IMR-90 (cell line): ENCODE measurements around the gene KIAA0513. TPM values are rescaled to one million over a fixed set of nuclear protein-coding genes. Genes with fewer than 3 reads are reported as not detected.

Experiments used
- ATAC-seq: fragments of 200-7000 bp; cut with Tn5 transposase; 2 replicates; pipeline ENCODE4 v1.9.1; 2020; ENCODE audit warnings: low read depth, mild to moderate bottlenecking, moderate library complexity
- BruUV-seq: library from RNA; stranded (reverse); fragments of 400-500 nt; replicated peaks from 2 replicates; lab custom pipeline; 2021; lab: Mats Ljungman, UMichigan
- CTCF ChIA-PET: fragments of 300-600 bp; formaldehyde crosslinking; extraction: SDS; loops from one replicate; lab custom pipeline; 2021; ENCODE audit warnings: antibody characterized with exemption; lab: Yijun Ruan, JAX
- POLR2A ChIA-PET: fragments of 300-600 bp; sonication (Branson Sonifier 250); formaldehyde crosslinking; loops from one replicate; lab custom pipeline; 2022; ENCODE audit warnings: antibody characterized with exemption; ENCODE audit not compliant: unreplicated experiment; lab: Charles Lee
- DNase-seq: peaks from one replicate; pipeline ENCODE4 v3.0.0; 2013
- H2AFZ ChIP-seq: replicated peaks from 2 replicates; pipeline ENCODE3; 2013; ENCODE audit warnings: low read length, mild to moderate bottlenecking; ENCODE audit not compliant: poor library complexity
- H2AK5ac ChIP-seq: 2 replicates; pipeline ENCODE4 v1.6.1; 2013; ENCODE audit warnings: low read depth, low read length, inconsistent platforms
- H2AK9ac ChIP-seq: replicated peaks from 2 replicates; pipeline ENCODE3; 2013; ENCODE audit warnings: mild to moderate bottlenecking, low read depth, low read length, moderate library complexity; ENCODE audit not compliant: poor library complexity
- H2BK120ac ChIP-seq: 2 replicates; pipeline ENCODE4 v1.6.1; 2013; ENCODE audit warnings: low read depth, low read length, inconsistent platforms
- H2BK15ac ChIP-seq: 3 replicates; pipeline ENCODE4 v1.6.1; 2013; ENCODE audit warnings: low read depth, low read length, inconsistent platforms
- H2BK20ac ChIP-seq: 2 replicates; pipeline ENCODE4 v1.6.1; 2013; ENCODE audit warnings: low read depth, mild to moderate bottlenecking, inconsistent platforms, low read length, moderate library complexity
- H2BK5ac ChIP-seq: 2 replicates; pipeline ENCODE4 v1.6.1; 2013; ENCODE audit warnings: mild to moderate bottlenecking, low read depth, low read length, inconsistent platforms; ENCODE audit not compliant: poor library complexity, severe bottlenecking
- H3K14ac ChIP-seq: replicated peaks from 2 replicates; pipeline ENCODE4 v1.6.1; 2013; ENCODE audit warnings: low read depth, low read length, inconsistent platforms
- H3K18ac ChIP-seq: 2 replicates; pipeline ENCODE4 v1.6.1; 2013; ENCODE audit warnings: low read depth, low read length, control low read depth
- H3K23ac ChIP-seq: 2 replicates; pipeline ENCODE4 v1.6.1; 2013; ENCODE audit warnings: low read depth, low read length, inconsistent platforms
- H3K27ac ChIP-seq: 2 replicates; pipeline ENCODE4 v1.5.1; 2013; ENCODE audit warnings: mild to moderate bottlenecking, control low read depth, low read length; ENCODE audit not compliant: insufficient read depth
- H3K27me3 ChIP-seq: 2 replicates; pipeline ENCODE4 v1.6.1; 2013; ENCODE audit warnings: low read length; ENCODE audit not compliant: control insufficient read depth, insufficient read depth
- H3K36me3 ChIP-seq: 2 replicates; pipeline ENCODE4 v1.6.1; 2013; ENCODE audit warnings: low read length, mixed read lengths; ENCODE audit not compliant: control insufficient read depth, insufficient read depth
- H3K4ac ChIP-seq: 2 replicates; pipeline ENCODE4 v1.6.1; 2013; ENCODE audit warnings: low read depth, low read length, inconsistent platforms
- H3K4me1 ChIP-seq: 2 replicates; pipeline ENCODE4 v1.6.1; 2013; ENCODE audit warnings: low read length, mixed read lengths; ENCODE audit not compliant: control insufficient read depth, insufficient read depth
- H3K4me2 ChIP-seq: 2 replicates; pipeline ENCODE4 v1.6.1; 2013; ENCODE audit warnings: low read depth, mild to moderate bottlenecking, control low read depth, low read length, moderate library complexity
- H3K4me3 ChIP-seq: 2 replicates; pipeline ENCODE4 v1.5.1; 2013; ENCODE audit warnings: low read depth, mild to moderate bottlenecking, control low read depth, low read length, moderate library complexity; ENCODE audit not compliant: insufficient read depth
- H3K56ac ChIP-seq: 2 replicates; pipeline ENCODE4 v1.6.1; 2013; ENCODE audit warnings: low read length, inconsistent platforms; ENCODE audit not compliant: insufficient read depth; ENCODE audit errors: extremely low read depth
- H3K79me1 ChIP-seq, 2 experiments: 2 replicates each; pipeline ENCODE4 v1.6.1; 2013; ENCODE audit warnings: low read length in 2 of 2, inconsistent platforms in 1 of 2, low read depth in 1 of 2
- H3K9ac ChIP-seq: 2 replicates; pipeline ENCODE4 v1.6.1; 2013; ENCODE audit warnings: low read depth, low read length, control low read depth
- H3K9me1 ChIP-seq: 2 replicates; pipeline ENCODE4 v1.6.1; 2013; ENCODE audit warnings: low read length, inconsistent platforms; ENCODE audit not compliant: insufficient read depth
- H3K9me3 ChIP-seq: 2 replicates; pipeline ENCODE4 v1.6.1; 2013; ENCODE audit warnings: low read length; ENCODE audit not compliant: control insufficient read depth, insufficient read depth
- H4K20me1 ChIP-seq: 2 replicates; pipeline ENCODE4 v1.6.1; 2013; ENCODE audit warnings: low read length, inconsistent platforms; ENCODE audit not compliant: insufficient read depth
- H4K5ac ChIP-seq: 2 replicates; pipeline ENCODE4 v1.6.1; 2013; ENCODE audit warnings: mild to moderate bottlenecking, low read depth, low read length, control low read depth
- H4K8ac ChIP-seq, 2 experiments: 2 replicates each; pipeline ENCODE4 v1.6.1; 2013; ENCODE audit warnings: low read depth in 2 of 2, low read length in 2 of 2, control low read depth in 1 of 2, inconsistent platforms in 1 of 2
- H4K91ac ChIP-seq: 2 replicates; pipeline ENCODE4 v1.6.1; 2013; ENCODE audit warnings: low read depth, low read length, inconsistent platforms; ENCODE audit not compliant: insufficient read depth
- MAZ ChIP-seq: IDR thresholded peaks from 2 replicates; pipeline ENCODE4 v1.6.1; 2012; ENCODE audit warnings: low read depth, mild to moderate bottlenecking, low read length, improper control_type of control experiment, moderate library complexity, borderline replicate concordance
- MXI1 ChIP-seq: IDR thresholded peaks from 2 replicates; pipeline ENCODE4 v1.6.1; 2012; ENCODE audit warnings: low read depth, mild to moderate bottlenecking, low read length, moderate library complexity, borderline replicate concordance
- POLR2A ChIP-seq: IDR thresholded peaks from 2 replicates; pipeline ENCODE4 v1.6.1; 2012; ENCODE audit warnings: mild to moderate bottlenecking, low read depth, low read length
- RAD21 ChIP-seq: IDR thresholded peaks from 2 replicates; pipeline ENCODE4 v1.6.1; 2012; ENCODE audit warnings: low read length, improper control_type of control experiment
- RFX5 ChIP-seq: IDR thresholded peaks from 2 replicates; pipeline ENCODE4 v1.8.0; 2012; ENCODE audit warnings: low read depth, mild to moderate bottlenecking, low read length, moderate library complexity
- WGBS, 2 experiments: methylation state at CpG; one replicate each; pipeline versions ENCODE4 v1.1.5 to v1.1.7; 2013; ENCODE audit warnings: missing lambda C conversion rate in 2 of 2; ENCODE audit not compliant: insufficient read length in 1 of 2; ENCODE audit errors: extremely low coverage in 2 of 2; 5-methylcytosine and 5-hydroxymethylcytosine counted together
- dilution Hi-C: fragments of 300-500 bp; cut with HindIII; formaldehyde crosslinking; loops from one replicate; pipeline ENCODE4 v1.14.3; 2018; ENCODE audit warnings: low sequenced_read_pairs; ENCODE audit not compliant: unreplicated experiment
- in situ Hi-C: fragments of 300-500 bp; cut with MboI; formaldehyde crosslinking; loops from 3 replicates; pipeline ENCODE4 v1.14.3; 2019; ENCODE audit warnings: low sequenced_read_pairs, inconsistent platforms, mixed read lengths
- intact Hi-C: fragments of 100-400 bp; cut with micrococcal nuclease; formaldehyde crosslinking; loops from 2 replicates; pipeline ENCODE4 v1.10.0; 2022
- polyA plus RNA-seq, 3 experiments: library from polyadenylated mRNA; depleted of rRNA; stranded (reverse); fragments of >200 nt; gene quantifications; 2 replicates each; pipeline ENCODE4 v1.2.3, GENCODE V29; 2012; ENCODE audit warnings: low replicate concordance in 1 of 3
- total RNA-seq: library from RNA; depleted of rRNA; stranded (reverse); fragments of >200 nt; gene quantifications from 2 replicates; pipeline ENCODE4 v1.2.3, GENCODE V29; 2012
- TF ChIP-seq, protein P1 (sequence below): conservative IDR thresholded peaks from 2 replicates; pipeline ENCODE4 v1.5.1; 2012; ENCODE audit warnings: mild to moderate bottlenecking, low read depth, low read length, improper control_type of control experiment

The KIAA0513 gene
- total and polyA plus RNA-seq, 2 of the 4 experiments (the other 2 are of a cell fraction) = 9.5 TPM

GRCh38 chr16:85074225-85074914, 46.8 kb downstream of the KIAA0513 start:
- no peak overlapping the region for H3K4me3 ChIP-seq
- DNase-seq (no peak), ATAC-seq (no peak)
- no peak overlapping the region for H4K91ac ChIP-seq
- CTCF ChIA-PET = no interaction called here
- BruUV-seq = no TSS peak
- POLR2A ChIA-PET = no interaction called here
- no peak overlapping the region for H2BK5ac ChIP-seq
- H4K8ac ChIP-seq = no peak overlapping the region
- dilution Hi-C loops = no loop called here
- no peak overlapping the region for H3K14ac ChIP-seq
- intact Hi-C loops = no loop called here
- H3K56ac ChIP-seq = no peak overlapping the region
- H3K4ac ChIP-seq = no peak overlapping the region
- no peak overlapping the region for H3K4me2 ChIP-seq
- no peak overlapping the region for H3K27ac ChIP-seq
- no peak overlapping the region for H3K23ac ChIP-seq
- H3K9ac ChIP-seq = no peak overlapping the region
- H2AFZ ChIP-seq = no peak overlapping the region
- H2BK15ac ChIP-seq = no peak overlapping the region
- no peaks in the 10 kb centered on the region for H3K79me1 ChIP-seq
- H3K9me1 ChIP-seq = peaks cover 4% of the 10 kb centered on the region
- peaks cover 24% of the 10 kb centered on the region; the same call in 1 of the 2 replicates for H3K36me3 ChIP-seq
- no peak overlapping the region for H3K18ac ChIP-seq
- H4K20me1 ChIP-seq = 0 out of 2 replicates have a peak, but pooled peaks cover 6% of the 10 kb centered on the region
- no peak overlapping the region for H2AK9ac ChIP-seq
- 97% methylated on average over 3 of the region's 6 CpGs; no CpG with 5 or more reads in 1 of the 2 experiments for WGBS, 2 experiments
- no peaks in the 10 kb centered on the region for H3K9me3 ChIP-seq
- no peak overlapping the region for H2BK120ac ChIP-seq
- H2BK20ac ChIP-seq = no peak overlapping the region
- no peak overlapping the region for H2AK5ac ChIP-seq
- H3K4me1 ChIP-seq = peaks cover 9% of the 10 kb centered on the region
- H4K5ac ChIP-seq = no peak overlapping the region
- H3K27me3 ChIP-seq = no peaks in the 10 kb centered on the region
- TF ChIP-seq RFX5 (no peak), MAZ (no peak), POLR2A (no peak), MXI1 (no peak), RAD21 (no peak)
- TF ChIP-seq, protein P1, sequence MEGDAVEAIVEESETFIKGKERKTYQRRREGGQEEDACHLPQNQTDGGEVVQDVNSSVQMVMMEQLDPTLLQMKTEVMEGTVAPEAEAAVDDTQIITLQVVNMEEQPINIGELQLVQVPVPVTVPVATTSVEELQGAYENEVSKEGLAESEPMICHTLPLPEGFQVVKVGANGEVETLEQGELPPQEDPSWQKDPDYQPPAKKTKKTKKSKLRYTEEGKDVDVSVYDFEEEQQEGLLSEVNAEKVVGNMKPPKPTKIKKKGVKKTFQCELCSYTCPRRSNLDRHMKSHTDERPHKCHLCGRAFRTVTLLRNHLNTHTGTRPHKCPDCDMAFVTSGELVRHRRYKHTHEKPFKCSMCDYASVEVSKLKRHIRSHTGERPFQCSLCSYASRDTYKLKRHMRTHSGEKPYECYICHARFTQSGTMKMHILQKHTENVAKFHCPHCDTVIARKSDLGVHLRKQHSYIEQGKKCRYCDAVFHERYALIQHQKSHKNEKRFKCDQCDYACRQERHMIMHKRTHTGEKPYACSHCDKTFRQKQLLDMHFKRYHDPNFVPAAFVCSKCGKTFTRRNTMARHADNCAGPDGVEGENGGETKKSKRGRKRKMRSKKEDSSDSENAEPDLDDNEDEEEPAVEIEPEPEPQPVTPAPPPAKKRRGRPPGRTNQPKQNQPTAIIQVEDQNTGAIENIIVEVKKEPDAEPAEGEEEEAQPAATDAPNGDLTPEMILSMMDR = no peak
- in situ Hi-C loops = no loop called here
